ENCODE measurements around the gene TSHR. TPM values are rescaled to one million over a fixed set of nuclear protein-coding genes. Genes with fewer than 3 reads are reported as not detected.
A peak's percentile ranks its signal among the peaks of the same experiment; 100 is the strongest.

TSHR gene
- total RNA-seq, 1 donor = not detected

DNA sequence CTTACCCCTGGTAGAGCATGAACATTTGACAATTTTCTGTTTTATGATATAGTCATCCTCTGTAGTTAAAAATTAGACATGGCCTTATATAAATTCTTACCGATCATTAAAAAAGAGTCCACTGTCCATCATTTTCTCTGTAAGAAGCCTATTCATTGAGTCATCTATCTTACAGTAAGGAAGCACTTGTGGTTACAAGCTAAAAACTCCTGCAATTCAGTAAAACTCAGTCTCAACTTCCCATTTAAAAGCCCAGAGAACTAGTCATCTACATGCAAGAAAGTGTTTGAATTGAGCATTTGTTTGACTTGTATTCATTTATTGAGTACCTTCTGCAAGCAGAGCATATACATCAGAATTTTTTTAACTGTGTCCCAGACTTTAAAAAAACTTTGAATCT lies 202.0 kb downstream of the TSHR start:
- no peaks in the 10 kb centered on the region for H3K36me3 ChIP-seq (ENCODE audit: insufficient read depth, low read length)
- H3K9me3 ChIP-seq (ENCODE audit: low read depth, low read length) = no peaks in the 10 kb centered on the region
- H3K4me2 ChIP-seq (ENCODE audit: insufficient read depth, low read length) = no peak overlapping the region
- no peaks in the 10 kb centered on the region for H3K79me2 ChIP-seq (ENCODE audit: insufficient read depth, low read length)
- TF ChIP-seq, protein P1, sequence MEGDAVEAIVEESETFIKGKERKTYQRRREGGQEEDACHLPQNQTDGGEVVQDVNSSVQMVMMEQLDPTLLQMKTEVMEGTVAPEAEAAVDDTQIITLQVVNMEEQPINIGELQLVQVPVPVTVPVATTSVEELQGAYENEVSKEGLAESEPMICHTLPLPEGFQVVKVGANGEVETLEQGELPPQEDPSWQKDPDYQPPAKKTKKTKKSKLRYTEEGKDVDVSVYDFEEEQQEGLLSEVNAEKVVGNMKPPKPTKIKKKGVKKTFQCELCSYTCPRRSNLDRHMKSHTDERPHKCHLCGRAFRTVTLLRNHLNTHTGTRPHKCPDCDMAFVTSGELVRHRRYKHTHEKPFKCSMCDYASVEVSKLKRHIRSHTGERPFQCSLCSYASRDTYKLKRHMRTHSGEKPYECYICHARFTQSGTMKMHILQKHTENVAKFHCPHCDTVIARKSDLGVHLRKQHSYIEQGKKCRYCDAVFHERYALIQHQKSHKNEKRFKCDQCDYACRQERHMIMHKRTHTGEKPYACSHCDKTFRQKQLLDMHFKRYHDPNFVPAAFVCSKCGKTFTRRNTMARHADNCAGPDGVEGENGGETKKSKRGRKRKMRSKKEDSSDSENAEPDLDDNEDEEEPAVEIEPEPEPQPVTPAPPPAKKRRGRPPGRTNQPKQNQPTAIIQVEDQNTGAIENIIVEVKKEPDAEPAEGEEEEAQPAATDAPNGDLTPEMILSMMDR (IDR thresholded peaks at IDR 0.05; ENCODE audit: extremely low read depth, low read depth, low read length) = no peak
- no peak for DNase-seq (ENCODE audit: insufficient read length, low spot score, missing footprints)
- H3K27me3 ChIP-seq (ENCODE audit: insufficient read depth, low read length) = no peaks in the 10 kb centered on the region
- H4K20me1 ChIP-seq (ENCODE audit: insufficient read depth, low read length) = no peaks in the 10 kb centered on the region
- no peaks in the 10 kb centered on the region for H3K4me1 ChIP-seq (ENCODE audit: insufficient read depth, low read length)
- no peak overlapping the region for H2AFZ ChIP-seq (ENCODE audit: low read length)
- H3K4me3 ChIP-seq (ENCODE audit: insufficient read depth, low read length) = no peak overlapping the region
- no peak overlapping the region for H3K27ac ChIP-seq (ENCODE audit: low read depth, low read length)

GRCh38 chr14:81161088-81161487 lies 205.7 kb downstream of the TSHR start:
- Histone ChIP-seq H3K9me3 (ENCODE audit: low read depth, low read length) (no peaks in the 10 kb centered on the region), H3K36me3 (ENCODE audit: insufficient read depth, low read length) (no peaks in the 10 kb centered on the region), H3K4me1 (ENCODE audit: insufficient read depth, low read length) (peaks cover 3% of the 10 kb centered on the region), H2AFZ (ENCODE audit: low read length) (no peak overlapping the region), H3K79me2 (ENCODE audit: insufficient read depth, low read length) (no peaks in the 10 kb centered on the region), H4K20me1 (ENCODE audit: insufficient read depth, low read length) (no peaks in the 10 kb centered on the region), H3K4me2 (ENCODE audit: insufficient read depth, low read length) (no peak overlapping the region), H3K27me3 (ENCODE audit: insufficient read depth, low read length) (no peaks in the 10 kb centered on the region), H3K27ac (ENCODE audit: low read depth, low read length) (no peak overlapping the region), H3K4me3 (ENCODE audit: insufficient read depth, low read length) (no peak overlapping the region)
- no peak for DNase-seq (ENCODE audit: insufficient read length, low spot score, missing footprints)
- TF ChIP-seq, protein P1 (IDR thresholded peaks at IDR 0.05; ENCODE audit: extremely low read depth, low read depth, low read length) = no peak

GRCh38 chr14:81161749-81162148 lies 206.3 kb downstream of the TSHR start:
- peak overlapping the region; percentile 26 for H2AFZ ChIP-seq (ENCODE audit: low read length)
- no peaks in the 10 kb centered on the region for H3K9me3 ChIP-seq (ENCODE audit: low read depth, low read length)
- H3K27ac ChIP-seq (ENCODE audit: low read depth, low read length) = no peak overlapping the region
- no peaks in the 10 kb centered on the region for H3K27me3 ChIP-seq (ENCODE audit: insufficient read depth, low read length)
- no peaks in the 10 kb centered on the region for H3K36me3 ChIP-seq (ENCODE audit: insufficient read depth, low read length)
- TF ChIP-seq, protein P1 (IDR thresholded peaks at IDR 0.05; ENCODE audit: extremely low read depth, low read depth, low read length) = no peak
- no peak overlapping the region for H3K4me3 ChIP-seq (ENCODE audit: insufficient read depth, low read length)
- H3K79me2 ChIP-seq (ENCODE audit: insufficient read depth, low read length) = no peaks in the 10 kb centered on the region
- H3K4me2 ChIP-seq (ENCODE audit: insufficient read depth, low read length) = no peak overlapping the region
- H3K4me1 ChIP-seq (ENCODE audit: insufficient read depth, low read length) = peaks cover 3% of the 10 kb centered on the region
- no peaks in the 10 kb centered on the region for H4K20me1 ChIP-seq (ENCODE audit: insufficient read depth, low read length)
- DNase-seq (ENCODE audit: insufficient read length, low spot score, missing footprints) = peak; percentile 17

GRCh38 chr14:81162941-81163340 lies 207.5 kb downstream of the TSHR start:
- Histone ChIP-seq H3K27me3 (ENCODE audit: insufficient read depth, low read length) (no peaks in the 10 kb centered on the region), H3K4me3 (ENCODE audit: insufficient read depth, low read length) (no peak overlapping the region), H3K9me3 (ENCODE audit: low read depth, low read length) (no peaks in the 10 kb centered on the region), H3K36me3 (ENCODE audit: insufficient read depth, low read length) (no peaks in the 10 kb centered on the region), H4K20me1 (ENCODE audit: insufficient read depth, low read length) (no peaks in the 10 kb centered on the region), H2AFZ (ENCODE audit: low read length) (no peak overlapping the region), H3K79me2 (ENCODE audit: insufficient read depth, low read length) (no peaks in the 10 kb centered on the region), H3K27ac (ENCODE audit: low read depth, low read length) (no peak overlapping the region), H3K4me1 (ENCODE audit: insufficient read depth, low read length) (peaks cover 3% of the 10 kb centered on the region), H3K4me2 (ENCODE audit: insufficient read depth, low read length) (no peak overlapping the region)
- DNase-seq (ENCODE audit: insufficient read length, low spot score, missing footprints) = no peak
- TF ChIP-seq, protein P1 (IDR thresholded peaks at IDR 0.05; ENCODE audit: extremely low read depth, low read depth, low read length) = no peak
